ENCODE results near the gene NMT2.

Gene NMT2

DNA sequence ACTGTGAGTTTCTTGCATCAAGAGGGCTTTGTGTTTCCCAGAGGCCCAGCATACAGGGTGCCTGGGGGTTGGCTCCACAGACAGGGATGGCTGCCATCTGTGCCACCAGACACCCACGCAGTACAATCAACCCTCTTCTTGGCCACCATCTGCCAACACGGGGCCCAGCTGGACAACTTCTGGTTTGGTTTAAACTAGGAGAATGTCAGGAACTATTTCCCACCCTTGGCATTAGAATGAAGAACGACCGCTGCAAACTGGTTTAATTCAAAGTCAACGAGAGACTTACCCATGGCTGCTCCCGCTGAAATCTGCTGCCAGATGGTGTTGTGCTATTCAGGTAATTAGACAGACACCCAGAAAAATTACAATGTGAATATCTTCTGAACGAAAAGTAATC is 27.8 kb downstream of the NMT2 start:
- no peak for DNase-seq

GRCh38 chr10:15137636-15138035 is 30.9 kb downstream of the NMT2 start:
- DNase-seq, result no peak

DNA sequence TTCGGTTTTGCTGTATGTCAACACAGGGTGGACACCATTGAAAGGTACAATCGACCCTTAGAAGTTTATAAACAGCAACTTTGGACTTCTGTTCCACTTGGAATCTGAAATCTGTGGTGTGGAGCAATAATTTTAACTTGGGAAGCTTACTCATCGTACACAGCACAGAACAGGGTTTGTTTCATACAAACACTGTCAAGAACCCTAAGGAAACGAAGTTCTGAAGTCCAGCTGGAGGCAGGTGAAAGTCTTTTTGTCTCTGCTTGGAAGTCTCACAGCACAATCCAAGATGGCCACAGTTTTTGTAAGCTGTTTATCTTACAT is 31.5 kb downstream of the NMT2 start:
- no peak for DNase-seq

DNA sequence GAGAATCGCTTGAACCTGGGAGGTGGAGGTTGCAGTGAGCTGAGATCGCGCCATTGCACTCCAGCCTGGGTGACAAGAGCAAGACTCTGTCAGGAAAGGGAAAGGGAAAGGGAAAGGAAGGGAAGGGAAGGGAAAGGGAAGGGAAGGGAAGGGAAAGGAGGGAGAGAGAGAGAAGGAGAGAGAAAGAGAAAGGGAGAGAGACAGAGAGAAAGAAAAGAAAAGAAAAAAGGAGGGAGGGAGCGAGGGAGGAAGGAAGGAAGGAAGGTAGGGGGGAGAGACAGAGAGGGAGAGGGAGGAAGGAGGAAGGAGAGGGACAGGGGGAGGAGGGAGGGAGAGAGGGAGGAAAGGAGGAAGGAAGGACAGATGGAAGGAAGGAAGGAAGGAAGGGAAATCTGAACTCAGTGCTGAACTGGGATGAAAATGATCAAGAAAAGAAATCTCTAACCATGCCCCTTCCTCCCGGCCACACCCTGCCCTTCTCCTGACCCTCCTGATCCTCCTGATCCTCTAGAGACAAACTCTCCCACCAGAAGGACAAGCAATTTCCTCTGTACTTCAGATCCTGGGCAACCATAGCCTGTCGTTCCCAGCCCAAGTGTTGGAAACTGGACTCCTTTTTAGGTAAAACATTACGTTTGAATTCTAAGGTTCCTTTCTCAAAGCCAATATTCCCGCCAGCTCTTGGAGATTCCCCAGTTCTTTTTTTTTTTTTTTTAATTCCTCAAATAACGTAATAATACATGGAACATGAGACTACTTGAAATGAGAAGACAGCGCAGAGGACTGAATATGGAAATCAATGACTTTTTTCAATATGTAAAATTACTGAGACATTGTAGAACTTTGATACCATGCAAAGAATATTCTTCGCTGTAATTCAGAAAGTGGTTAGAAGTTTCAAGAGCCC is 32.1 kb downstream of the NMT2 start:
- DNase-seq, result no peak

GRCh38 chr10:15131330-15131729 is 37.2 kb downstream of the NMT2 start:
- DNase-seq, result no peak

DNA sequence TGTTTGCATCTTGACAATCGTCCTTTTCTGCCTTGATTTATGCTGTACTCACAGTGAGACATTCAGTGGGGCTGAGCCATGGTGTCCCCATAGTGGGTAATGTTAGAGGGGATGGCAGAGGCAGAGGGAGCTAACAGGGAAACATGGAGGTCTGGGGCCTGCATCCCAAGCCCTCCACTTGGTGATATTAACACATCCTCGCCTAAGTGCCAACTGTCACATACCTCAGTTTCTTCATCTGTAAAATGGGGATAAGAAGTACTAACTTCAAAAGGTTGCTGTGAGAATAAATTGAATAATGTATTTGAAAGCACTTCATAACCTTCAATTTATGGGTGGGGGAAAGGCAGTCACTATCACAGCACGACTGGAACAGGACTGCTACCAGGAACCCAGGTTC is 43.6 kb downstream of the NMT2 start:
- DNase-seq, result no peak

DNA sequence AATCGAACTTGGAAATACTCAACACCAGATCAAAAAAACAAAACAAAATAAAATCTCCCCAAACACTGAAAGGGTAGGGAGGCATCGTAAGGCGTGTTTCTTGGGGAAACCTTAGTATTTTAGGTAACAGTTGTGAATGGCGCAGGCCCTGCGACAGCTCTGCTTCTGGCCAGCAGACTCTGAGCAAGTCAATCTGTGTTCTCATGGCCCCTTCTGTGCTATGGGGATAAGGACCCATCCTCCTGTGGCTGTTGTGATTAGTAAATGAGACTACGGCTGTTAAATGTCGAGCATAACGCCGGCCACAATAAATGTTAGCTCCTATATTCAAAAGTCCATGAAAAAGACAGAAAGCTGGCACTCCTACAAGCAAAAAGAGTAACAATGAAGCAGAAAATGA is 44.3 kb downstream of the NMT2 start:
- DNase-seq, result no peak

GRCh38 chr10:15123749-15124184 is 44.7 kb downstream of the NMT2 start:
- DNase-seq, result no peak

GRCh38 chr10:15122477-15123030 is 45.9 kb downstream of the NMT2 start:
- DNase-seq, result no peak

DNA sequence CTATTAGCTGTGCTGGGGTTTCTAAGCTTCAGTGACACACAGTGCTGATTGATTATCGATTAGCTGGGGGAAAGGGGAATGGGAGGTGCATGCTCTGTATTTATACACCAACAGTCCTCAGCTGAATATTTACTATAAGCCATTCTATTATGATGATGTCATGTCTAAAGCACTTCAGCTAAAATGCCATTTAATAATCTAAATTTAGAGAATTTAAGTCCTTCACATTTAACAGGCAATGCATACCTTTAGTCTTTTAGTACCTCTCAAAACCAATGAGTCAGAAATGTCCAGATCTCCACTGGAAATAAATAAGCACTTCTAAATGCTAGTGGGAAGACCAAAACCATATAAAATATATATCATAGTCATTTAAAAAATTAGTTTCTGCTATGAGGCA is 46.8 kb downstream of the NMT2 start:
- no peak for DNase-seq

DNA sequence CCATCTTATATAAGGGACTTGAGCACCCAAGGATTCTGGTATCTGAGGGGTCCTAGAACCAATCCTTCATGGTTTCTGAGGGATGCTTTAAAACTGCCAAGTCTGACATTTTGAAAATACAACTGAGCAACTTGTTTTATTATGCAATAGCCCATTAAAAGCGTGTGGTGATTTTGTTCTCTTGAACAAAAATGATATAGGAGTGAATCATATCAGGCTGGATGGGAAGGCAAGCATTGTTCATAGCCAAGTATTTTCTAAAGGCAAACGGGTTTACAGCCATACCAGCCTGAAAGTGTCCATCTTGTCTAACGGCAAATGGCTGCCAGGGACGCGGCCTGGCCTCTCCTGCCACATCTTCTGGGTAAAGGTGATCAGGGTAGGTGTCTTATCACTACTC is 48.0 kb downstream of the NMT2 start:
- no peak for DNase-seq

- DNase-seq, result no peak
Measured at GRCh38 chr10:15118615-15119014, 49.9 kb downstream of the NMT2 start.

DNA sequence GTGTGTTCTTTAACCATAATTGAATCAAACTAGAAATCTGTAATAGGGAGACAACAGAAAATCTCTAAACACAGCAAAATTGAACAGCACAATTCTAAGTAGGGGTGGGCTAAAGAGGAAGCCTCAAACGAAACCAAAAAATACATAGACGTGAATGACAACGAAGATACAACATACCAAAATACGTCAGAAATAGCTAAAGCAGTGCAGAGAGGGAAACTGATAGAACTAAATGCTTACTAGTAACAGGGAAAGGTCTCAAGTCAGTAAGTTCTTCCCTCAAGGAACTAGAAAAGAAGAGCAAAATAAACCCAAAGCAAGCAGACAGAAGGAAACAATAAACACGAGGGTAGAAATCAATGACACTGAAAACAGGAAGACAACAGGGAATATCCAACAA is 52.3 kb downstream of the NMT2 start:
- DNase-seq, result no peak

GRCh38 chr10:15113766-15114165 is 54.7 kb downstream of the NMT2 start:
- no peak for DNase-seq

DNA sequence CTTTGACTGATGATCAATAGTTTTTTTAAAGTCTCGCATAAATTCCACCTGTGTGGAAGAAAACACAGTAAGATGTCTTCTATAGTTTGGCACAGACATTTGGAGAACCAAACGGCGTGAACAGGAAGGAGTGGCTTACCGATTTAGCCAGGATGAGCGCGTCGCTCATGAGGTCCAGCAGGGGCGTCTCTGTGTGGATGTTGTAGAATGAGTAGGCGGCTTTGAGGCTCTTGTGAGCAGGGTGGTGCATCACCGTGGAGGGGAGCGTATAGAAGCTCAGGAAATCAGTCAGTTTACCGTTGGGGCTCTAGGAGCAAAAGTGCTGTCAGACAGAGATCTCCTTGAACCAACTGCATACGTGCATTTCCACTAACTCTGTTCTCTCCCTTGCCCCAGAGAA is 55.8 kb downstream of the NMT2 start:
- no peak for DNase-seq

DNA sequence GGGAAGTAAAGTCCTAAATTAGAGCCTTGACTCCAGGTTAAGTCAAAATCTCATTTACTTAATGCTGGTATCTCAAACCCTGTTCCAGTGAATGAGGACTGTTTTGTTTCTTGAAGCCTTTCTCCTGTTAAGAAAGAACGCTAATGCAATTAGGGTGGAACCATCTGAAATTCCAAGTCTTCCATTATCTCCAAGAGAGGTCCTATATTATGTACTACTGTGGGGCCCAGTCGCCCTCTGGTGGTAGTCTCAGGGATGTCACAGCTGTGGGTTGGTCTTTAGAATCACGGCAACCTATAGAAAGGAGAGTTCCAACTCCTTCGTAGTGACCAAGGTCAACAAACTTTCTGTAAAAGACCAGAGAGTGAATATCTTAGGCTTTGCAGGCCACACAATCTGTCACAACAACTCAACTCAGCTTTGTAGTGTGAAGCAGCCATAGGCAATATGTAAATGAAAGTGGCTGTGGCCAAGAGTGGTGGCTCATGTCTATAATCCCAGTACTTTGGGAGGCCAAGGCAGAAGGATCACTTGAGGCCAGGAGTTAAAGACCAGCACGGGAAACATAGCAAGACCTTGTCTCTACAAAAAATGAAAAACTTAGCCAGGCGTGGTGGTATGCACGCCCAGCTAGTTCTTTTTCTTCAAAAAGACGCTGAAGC is 62.0 kb downstream of the NMT2 start:
- peak; percentile 72 for DNase-seq

GRCh38 chr10:15103513-15103912 is 65.0 kb downstream of the NMT2 start:
- DNase-seq, result no peak

- DNase-seq, result no peak
Measured at GRCh38 chr10:15099886-15100285, 68.6 kb downstream of the NMT2 start.

DNA sequence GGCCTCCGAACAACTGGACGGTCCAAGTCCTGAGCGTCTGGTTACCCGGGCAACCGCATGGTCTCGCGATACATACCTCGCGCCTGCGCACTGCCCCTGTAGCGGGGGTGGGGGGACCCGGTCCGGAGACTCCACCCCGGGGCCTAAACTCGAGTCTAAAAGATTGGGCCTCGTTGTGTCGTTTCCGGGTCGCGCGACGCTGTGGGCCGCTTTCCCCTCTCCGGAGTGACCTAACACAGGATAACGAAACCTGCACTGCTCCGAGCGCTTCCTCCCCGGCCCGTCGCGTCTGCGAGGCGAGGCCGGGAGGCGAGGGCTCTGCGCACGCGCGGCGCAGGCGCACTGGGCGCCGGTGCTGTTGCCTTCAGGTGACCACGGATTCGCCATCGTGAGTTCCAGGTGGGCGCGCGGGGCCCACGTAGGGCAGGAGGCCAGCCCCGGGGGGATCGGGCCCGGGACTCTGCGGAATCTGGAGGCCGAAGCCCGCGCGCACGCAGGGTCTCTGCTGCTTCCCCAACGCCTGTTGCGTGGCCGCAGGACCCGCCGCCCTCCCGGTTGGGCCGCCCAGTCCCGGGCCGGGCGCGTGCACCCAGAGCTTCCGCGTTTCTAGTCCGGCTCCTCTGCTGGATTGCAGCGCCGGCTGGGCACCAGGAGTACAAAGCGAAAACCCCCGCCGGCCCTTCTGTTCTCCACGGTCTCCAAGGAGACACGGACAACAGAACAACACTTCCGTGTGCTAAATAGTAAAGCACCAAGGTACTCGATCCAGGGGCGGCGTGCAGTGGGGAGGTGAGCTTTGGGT is 71.3 kb downstream of the NMT2 start, which contains the start of gene RPP38:
TSS of gene RPP38 (plus strand) at position 345 of the 802 bp plus-strand sequence. CDS start 5,960 bp downstream, outside the sequence.
- DNase-seq, result peak; percentile 93

DNA sequence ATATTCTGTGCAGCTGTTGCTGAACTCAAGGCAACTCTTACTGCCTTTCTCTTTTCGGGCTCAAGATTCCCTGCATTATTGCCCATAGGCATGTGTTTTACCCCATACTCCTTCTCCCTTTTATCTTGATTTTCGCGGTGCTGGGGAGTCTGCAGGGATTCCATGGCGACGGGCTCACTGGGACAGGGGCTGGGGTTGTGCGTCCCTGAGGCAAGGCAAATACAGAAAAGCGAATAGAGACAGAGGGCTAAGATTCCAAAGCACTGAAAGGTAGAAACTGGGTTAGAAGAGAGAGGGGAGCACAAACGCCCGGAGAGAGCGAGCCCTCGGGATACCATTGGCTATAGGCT is 71.9 kb downstream of the NMT2 start:
- no peak for DNase-seq

GRCh38 chr10:15092855-15093408 is 75.6 kb downstream of the NMT2 start:
- no peak for DNase-seq

DNA sequence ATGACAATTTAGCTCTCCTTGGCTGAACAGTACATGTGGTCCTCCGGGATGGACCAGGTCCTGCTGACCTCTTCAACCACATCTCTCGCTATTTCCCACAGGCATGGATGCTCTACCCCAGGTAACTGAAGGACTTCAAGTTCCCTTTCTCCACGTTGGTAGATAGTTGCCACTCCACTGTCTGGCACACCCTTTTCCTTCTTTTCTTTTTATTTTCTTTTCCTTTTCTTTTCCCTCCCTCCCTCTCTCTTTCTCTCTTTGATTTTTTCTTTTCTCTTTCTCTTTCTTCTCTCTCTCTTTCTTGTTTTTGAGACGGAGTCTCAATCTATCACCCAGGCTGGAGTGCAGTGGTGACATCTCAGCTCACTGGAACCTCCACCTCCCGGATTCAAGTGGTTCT is 77.1 kb downstream of the NMT2 start:
- no peak for DNase-seq
